HG03565 (cell line): ENCODE results near the gene LHB.

Experiments used
- ATAC-seq: cut with Tn5 transposase; IDR thresholded peaks from one replicate; pipeline ENCODE4 v1.9.1; 2021; ENCODE audit warnings: mild to moderate bottlenecking, moderate library complexity; ENCODE audit not compliant: unreplicated experiment

LHB gene

GRCh38 chr19:48986211-48986610, 30.7 kb downstream of the LHB start:
- ATAC-seq, result no peak

- no peak for ATAC-seq
Measured at GRCh38 chr19:48985711-48986110, 31.2 kb downstream of the LHB start.

DNA sequence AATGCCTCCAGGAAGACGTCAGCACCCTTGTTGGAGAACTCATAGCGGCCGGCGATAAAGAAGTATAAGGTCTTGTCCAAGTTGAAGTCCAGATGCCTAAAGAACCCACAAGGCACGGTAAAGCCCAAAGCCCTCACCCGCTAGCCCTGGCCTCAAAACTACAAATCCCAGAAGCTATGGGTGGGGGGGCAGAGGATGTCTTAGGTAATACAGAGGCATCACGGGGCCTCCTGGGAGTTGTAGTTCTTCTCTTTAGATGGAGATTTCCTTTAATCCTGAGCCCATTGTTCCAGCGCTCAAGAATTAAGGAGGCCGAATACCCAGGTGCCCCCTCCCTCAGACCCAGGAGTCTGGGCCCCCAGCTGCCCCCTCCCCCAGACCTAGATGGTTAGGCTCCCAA, 34.6 kb downstream of the LHB start:
- no peak for ATAC-seq

DNA sequence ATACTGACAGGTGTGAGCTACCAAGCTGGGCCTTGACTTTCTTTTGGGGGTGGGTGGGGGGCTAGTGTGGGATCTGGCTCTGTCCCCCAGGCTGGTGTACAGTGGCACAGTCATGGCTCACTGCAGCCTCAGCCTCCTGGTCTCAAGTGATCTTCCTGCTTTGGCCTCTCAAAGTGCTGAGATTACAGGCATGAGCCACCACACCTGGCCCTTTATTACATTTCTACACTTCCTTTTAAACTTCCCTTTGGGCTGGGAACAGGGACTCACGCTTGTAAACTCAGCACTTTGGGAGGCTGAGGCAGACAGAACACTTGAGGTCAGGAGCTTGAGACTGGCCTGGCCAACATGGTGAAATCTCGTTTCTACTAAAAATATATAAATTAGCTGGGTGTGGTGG, 39.8 kb downstream of the LHB start:
- ATAC-seq, result no peak

DNA sequence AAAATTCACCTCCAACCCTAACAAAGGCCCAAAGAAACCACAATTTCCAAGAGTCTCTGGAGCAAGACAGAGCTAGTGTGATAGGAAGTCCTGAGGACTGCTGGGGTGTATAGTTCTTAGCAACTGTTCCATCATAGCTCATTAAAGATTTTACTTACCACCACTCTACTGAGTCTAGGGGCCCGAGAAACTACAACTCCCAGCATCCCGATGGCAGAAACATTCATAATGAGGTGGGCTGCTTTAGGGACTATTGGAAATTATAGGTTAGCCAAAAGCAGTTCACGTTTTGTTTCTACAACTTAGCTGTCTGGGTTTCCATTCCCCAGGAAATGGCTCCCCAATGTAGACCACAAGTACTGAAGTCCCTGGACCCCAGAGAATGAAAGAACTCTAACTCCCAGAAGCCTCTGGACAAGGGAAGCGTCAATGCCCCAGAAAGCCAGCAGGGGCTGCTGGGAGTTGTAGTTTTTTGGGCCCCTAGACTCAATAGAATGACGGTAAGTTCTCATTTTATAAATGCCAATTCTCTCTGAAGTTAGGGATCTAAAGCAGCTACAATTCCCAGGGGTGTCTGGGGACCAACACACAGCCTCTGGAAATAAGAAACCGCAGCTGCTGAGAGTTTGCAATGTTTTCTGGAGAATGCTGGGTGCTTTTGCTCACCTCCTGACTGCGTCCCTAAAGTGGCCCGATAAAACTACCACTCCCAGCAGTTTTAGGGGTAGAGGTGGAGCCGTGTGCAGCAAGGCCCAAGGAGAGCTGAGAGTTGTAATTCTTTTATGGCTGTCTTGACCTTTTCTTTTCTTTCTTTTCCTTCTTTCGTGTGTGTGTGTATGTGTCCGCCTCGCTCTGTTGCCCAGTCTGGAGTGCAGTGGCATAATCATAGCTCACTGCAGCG, 40.7 kb downstream of the LHB start:
- no peak for ATAC-seq

DNA sequence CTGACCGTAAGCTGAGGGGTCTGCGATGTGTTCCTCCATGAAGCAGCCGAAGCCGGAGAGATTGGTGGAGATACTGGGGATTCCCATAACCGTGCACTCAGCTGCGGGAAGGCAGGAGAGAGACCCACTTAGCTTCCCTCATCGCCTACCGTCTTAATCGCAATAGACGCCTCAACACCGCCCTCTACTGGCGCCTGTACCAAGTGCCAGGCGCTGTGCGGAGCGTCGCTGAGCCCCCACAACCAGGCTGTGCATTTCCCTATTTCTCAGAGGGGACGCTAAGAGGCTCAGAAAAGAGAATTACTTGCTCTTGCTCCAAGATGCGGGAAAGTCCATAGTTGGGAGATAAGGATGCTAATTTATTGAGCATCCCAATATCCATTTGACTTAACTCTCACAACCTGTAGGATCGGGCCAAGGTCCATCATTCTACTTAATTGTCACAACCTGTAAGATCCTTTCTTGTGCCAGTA, 45.9 kb downstream of the LHB start:
- ATAC-seq, result no peak

DNA sequence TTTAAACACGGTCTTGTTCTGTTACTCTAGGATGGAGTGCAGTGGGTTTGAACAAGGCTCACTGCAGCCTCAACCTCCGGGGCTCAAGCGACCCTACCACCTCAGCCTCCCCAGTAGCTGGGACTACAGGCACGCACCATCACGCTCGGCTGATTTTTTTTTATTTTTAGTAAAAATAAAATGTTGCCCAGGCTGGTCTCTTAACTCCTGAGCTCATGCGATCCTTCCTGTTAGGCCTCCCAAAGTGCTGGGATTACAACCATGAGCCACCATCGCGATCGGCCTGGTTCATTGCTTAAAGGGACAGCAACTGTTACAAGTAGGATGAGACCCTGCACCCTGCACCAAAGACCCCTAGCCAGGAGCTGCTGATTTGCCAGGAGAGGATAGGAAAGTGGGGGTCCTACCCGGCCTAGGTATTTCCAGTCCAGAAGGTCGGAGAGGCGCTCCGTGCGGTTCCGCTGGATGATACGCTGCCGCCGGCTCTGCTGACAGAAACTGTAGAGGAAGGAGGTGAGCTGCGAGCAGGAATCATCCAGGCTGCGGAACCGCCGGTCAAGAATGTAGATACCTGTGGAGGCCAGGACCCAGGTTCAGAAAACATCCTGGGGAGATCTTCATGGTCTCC, 46.6 kb downstream of the LHB start:
- ATAC-seq, result no peak

GRCh38 chr19:48969276-48970138, 47.4 kb downstream of the LHB start:
- ATAC-seq, result no peak

- no peak for ATAC-seq
Measured at GRCh38 chr19:48968813-48969218, 48.1 kb downstream of the LHB start.

DNA sequence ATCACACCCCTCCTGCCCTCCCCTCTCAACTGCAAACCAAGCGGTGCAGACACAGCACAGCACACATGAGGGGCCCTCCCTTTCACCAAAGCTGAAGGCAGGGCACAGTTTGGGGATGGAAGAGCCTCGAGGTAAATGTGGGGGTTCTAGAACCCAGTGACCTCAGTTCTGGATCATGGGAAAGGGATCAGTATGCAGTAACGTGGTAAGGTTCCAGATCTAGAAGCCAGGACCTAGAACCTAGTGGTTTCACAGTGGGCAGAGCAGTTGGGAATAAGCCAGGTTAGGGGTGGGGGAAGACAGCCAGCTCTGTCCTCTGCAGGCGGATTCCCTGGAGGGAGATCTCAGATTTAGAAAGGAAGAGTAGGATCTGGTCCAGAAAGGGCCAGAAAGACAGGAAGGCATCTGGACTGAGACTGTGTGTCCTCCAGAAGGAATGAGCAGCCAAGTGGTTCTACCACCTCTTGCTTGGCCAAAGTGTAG, 48.7 kb downstream of the LHB start:
- ATAC-seq, result no peak

DNA sequence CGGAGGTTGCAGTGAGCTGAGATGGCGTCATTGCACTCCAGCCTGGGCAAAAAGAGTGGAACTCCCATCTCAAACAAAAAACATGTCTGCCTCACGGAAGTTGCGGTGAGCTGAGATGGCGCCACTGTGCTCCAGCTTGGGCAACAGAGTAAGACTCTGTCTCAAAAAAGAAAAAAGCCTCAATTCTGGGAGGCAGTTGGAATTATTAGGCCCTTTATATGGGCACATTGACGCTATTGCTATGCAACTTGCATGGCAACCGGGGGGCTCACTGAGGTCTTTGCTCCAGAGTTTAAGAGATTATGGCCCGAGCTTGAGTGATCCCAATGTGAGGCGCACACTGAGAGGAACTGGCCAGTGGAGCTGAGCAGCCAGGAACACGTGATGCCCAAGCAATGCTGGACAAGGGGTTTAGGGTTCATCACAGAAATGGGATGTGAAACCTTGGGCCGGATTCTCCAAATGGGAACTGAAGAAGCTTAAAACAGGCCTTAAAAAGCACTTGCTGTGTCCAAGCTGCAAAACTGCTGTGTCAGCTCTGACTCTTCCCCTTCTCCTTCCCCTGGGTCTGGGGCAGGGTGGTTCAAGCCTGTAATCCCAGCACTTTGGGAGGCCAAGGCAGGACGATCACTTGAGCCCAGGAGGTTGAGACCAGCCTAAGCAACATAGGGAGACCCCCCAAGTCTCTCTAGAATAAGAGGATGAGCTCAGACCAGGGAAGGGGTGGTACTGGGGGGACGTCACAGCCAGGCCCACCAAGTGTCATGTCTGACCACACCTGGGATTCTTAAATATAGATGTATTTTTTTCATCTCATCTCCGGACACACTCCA, 49.3 kb downstream of the LHB start:
- no peak for ATAC-seq

DNA sequence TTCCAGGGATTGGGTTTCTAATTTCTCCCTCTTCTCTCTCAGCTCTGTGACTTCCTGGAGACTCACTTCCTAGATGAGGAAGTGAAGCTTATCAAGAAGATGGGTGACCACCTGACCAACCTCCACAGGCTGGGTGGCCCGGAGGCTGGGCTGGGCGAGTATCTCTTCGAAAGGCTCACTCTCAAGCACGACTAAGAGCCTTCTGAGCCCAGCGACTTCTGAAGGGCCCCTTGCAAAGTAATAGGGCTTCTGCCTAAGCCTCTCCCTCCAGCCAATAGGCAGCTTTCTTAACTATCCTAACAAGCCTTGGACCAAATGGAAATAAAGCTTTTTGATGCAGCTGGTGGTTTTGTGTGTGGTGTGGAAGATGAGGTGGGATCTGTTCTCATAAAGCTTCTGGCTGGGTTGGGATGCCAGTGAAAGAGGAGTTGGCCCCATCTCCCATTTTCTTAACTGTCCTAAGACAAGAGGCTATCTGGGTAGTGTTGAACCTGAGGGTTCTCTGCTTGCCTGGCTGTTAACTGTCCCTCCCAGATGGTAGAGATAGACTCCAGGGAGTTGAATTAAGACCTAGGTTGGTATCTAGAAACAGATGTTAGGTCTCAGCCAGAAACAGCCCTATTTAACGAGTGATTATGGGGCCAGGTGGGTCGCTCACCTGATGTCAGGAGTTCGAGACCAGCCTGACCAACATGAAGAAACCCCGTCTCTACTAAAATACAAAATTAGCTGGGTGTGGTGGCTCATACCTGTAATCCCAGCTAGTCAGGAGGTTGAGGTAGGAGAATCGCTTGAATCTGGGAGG, 50.1 kb downstream of the LHB start:
- no peak for ATAC-seq
